Measurements from ENCODE around the gene ITIH3. TPM values are rescaled to one million over a fixed set of nuclear protein-coding genes. Genes with fewer than 3 reads are reported as not detected.

ITIH3 gene
- total and polyA plus RNA-seq, 2 of the 4 experiments (the other 2 are of a cell fraction) = 0.72 to 0.94 TPM

DNA sequence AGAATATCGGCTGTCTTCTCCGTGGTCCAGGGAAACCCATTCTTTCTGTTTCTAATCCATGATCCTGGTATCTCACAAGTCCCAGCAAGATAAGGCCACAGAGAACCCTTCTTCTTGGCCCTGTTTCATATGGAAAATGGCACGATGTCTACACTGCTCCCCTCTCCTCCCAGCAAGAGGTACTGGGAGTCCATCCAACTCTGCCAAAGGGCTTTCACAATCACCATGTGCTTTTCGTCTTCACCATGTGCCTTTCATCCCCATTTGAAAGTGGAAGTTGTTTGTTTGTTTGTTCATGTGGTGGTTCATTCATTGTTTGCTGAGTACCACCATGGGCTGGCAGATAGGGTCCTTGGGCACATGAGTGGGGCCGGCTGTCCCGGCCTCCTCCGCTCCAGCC lies 5.5 kb downstream of the ITIH3 start:
- Histone ChIP-seq H3K56ac (ENCODE audit: extremely low read depth, insufficient read depth, low read length) (no peak overlapping the region), H3K4me1 (ENCODE audit: control insufficient read depth, insufficient read depth, low read length) (peaks cover 5% of the 10 kb centered on the region; the same call in 1 of the 2 replicates), H3K14ac (replicated peaks; ENCODE audit: low read depth, low read length) (no peak overlapping the region), H3K36me3 (ENCODE audit: control insufficient read depth, insufficient read depth, low read length) (no peaks in the 10 kb centered on the region), H3K18ac (ENCODE audit: low read depth, low read length) (no peak overlapping the region), H2AK9ac (replicated peaks; ENCODE audit: low read depth, low read length, poor library complexity) (no peak overlapping the region), H2BK20ac (ENCODE audit: low read depth, low read length) (no peak overlapping the region), H2AFZ (replicated peaks; ENCODE audit: low read length, poor library complexity) (no peak overlapping the region), H3K4me2 (ENCODE audit: low read depth, low read length) (no peak overlapping the region), H2BK5ac (ENCODE audit: low read depth, low read length, poor library complexity, severe bottlenecking) (no peak overlapping the region), H2AK5ac (ENCODE audit: low read depth, low read length) (no peak overlapping the region), H3K79me1 (ENCODE audit: low read depth in 1 of 2, low read length in 2 of 2) (no peaks in the 10 kb centered on the region), H3K27me3 (ENCODE audit: control insufficient read depth, insufficient read depth, low read length) (no peaks in the 10 kb centered on the region), H4K91ac (ENCODE audit: insufficient read depth, low read depth, low read length) (no peak overlapping the region), H3K27ac (ENCODE audit: insufficient read depth, low read length) (no peak overlapping the region), H3K9ac (ENCODE audit: low read depth, low read length) (no peak overlapping the region), H4K20me1 (ENCODE audit: insufficient read depth, low read length) (no peaks in the 10 kb centered on the region), H2BK120ac (ENCODE audit: low read depth, low read length) (no peak overlapping the region), H3K4me3 (ENCODE audit: insufficient read depth, low read depth, low read length) (no peak overlapping the region), H3K9me1 (ENCODE audit: insufficient read depth, low read length) (no peaks in the 10 kb centered on the region), H4K5ac (ENCODE audit: low read depth, low read length) (no peak overlapping the region), H4K8ac (ENCODE audit: low read depth in 2 of 2, low read length in 2 of 2) (no peak overlapping the region), H3K9me3 (ENCODE audit: control insufficient read depth, insufficient read depth, low read length) (no peaks in the 10 kb centered on the region), H2BK15ac (ENCODE audit: low read depth, low read length) (no peak overlapping the region), H3K23ac (ENCODE audit: low read depth, low read length) (no peak overlapping the region), H3K4ac (ENCODE audit: low read depth, low read length) (no peak overlapping the region)
- TF ChIP-seq, protein P1, sequence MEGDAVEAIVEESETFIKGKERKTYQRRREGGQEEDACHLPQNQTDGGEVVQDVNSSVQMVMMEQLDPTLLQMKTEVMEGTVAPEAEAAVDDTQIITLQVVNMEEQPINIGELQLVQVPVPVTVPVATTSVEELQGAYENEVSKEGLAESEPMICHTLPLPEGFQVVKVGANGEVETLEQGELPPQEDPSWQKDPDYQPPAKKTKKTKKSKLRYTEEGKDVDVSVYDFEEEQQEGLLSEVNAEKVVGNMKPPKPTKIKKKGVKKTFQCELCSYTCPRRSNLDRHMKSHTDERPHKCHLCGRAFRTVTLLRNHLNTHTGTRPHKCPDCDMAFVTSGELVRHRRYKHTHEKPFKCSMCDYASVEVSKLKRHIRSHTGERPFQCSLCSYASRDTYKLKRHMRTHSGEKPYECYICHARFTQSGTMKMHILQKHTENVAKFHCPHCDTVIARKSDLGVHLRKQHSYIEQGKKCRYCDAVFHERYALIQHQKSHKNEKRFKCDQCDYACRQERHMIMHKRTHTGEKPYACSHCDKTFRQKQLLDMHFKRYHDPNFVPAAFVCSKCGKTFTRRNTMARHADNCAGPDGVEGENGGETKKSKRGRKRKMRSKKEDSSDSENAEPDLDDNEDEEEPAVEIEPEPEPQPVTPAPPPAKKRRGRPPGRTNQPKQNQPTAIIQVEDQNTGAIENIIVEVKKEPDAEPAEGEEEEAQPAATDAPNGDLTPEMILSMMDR (conservative IDR thresholded peaks at IDR 0.05; ENCODE audit: low read depth, low read length) = no peak
- TF ChIP-seq RFX5 (IDR thresholded peaks at IDR 0.05; ENCODE audit: low read depth, low read length) = no peak
- TF ChIP-seq BHLHE40 (IDR thresholded peaks at IDR 0.05; ENCODE audit: low read depth, low read length) = no peak
- TF ChIP-seq POLR2A (IDR thresholded peaks at IDR 0.05; ENCODE audit: low read depth, low read length) = no peak
- no peak for TF ChIP-seq MXI1 (IDR thresholded peaks at IDR 0.05; ENCODE audit: borderline replicate concordance, low read depth, low read length)
- TF ChIP-seq MAZ (IDR thresholded peaks at IDR 0.05; ENCODE audit: borderline replicate concordance, low read depth, low read length) = no peak
- no peak for TF ChIP-seq SMC3 (IDR thresholded peaks at IDR 0.05; ENCODE audit: low read depth, low read length)
- no peak for TF ChIP-seq CEBPB (IDR thresholded peaks at IDR 0.05; ENCODE audit: low read depth, low read length)
- no peak for TF ChIP-seq NFE2L2 (IDR thresholded peaks at IDR 0.05; ENCODE audit: low read depth, low read length)
- no peak for TF ChIP-seq CHD1 (IDR thresholded peaks at IDR 0.05; ENCODE audit: low read depth, low read length)
- TF ChIP-seq, protein P2, sequence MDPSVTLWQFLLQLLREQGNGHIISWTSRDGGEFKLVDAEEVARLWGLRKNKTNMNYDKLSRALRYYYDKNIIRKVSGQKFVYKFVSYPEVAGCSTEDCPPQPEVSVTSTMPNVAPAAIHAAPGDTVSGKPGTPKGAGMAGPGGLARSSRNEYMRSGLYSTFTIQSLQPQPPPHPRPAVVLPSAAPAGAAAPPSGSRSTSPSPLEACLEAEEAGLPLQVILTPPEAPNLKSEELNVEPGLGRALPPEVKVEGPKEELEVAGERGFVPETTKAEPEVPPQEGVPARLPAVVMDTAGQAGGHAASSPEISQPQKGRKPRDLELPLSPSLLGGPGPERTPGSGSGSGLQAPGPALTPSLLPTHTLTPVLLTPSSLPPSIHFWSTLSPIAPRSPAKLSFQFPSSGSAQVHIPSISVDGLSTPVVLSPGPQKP (IDR thresholded peaks at IDR 0.05; ENCODE audit: borderline replicate concordance, low read depth, low read length) = no peak
- no peak for TF ChIP-seq MAFK (IDR thresholded peaks at IDR 0.05; ENCODE audit: low read depth, low read length)
- TF ChIP-seq, protein P3, sequence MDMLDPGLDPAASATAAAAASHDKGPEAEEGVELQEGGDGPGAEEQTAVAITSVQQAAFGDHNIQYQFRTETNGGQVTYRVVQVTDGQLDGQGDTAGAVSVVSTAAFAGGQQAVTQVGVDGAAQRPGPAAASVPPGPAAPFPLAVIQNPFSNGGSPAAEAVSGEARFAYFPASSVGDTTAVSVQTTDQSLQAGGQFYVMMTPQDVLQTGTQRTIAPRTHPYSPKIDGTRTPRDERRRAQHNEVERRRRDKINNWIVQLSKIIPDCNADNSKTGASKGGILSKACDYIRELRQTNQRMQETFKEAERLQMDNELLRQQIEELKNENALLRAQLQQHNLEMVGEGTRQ (IDR thresholded peaks at IDR 0.05; ENCODE audit: low read depth, low read length) = no peak
- ChIA-PET POLR2A (ENCODE audit: unreplicated experiment) (no interaction called here), CTCF (interaction anchor here (0.7 kb wide), 1 partner anchor 31 kb away, joined by 3 read pairs; no protein-coding TSS in a partner anchor)
- no peak for DNase-seq
- dilution Hi-C loops (cut with HindIII; ENCODE audit: low sequenced_read_pairs, unreplicated experiment) (no loop called here), in situ Hi-C loops (cut with MboI; ENCODE audit: low sequenced_read_pairs) (no loop called here), intact Hi-C loops (cut with micrococcal nuclease) (no loop called here)
- no TSS peak for BruUV-seq (replicated peaks)
- no CpG with 5 or more reads among the region's 7 CpGs for WGBS, 2 experiments (ENCODE audit: extremely low coverage in 2 of 2, insufficient read length in 1 of 2)
- ATAC-seq (ENCODE audit: low read depth) = no peak

Data from IMR-90 (cell line).